HPDE6-E6E7 (cell line): ENCODE results near the gene ZNF512B.
"Not testable (repeated sequence)": the region's sequence is repeated elsewhere in the genome, so short reads cannot be mapped to it uniquely, and the experiment has no call there.

Experiments used
- DNase-seq: peaks from one replicate; pipeline ENCODE4 v3.0.0; 2011; ENCODE audit warnings: missing footprints; ENCODE audit errors: extremely low spot score

ZNF512B gene

DNA sequence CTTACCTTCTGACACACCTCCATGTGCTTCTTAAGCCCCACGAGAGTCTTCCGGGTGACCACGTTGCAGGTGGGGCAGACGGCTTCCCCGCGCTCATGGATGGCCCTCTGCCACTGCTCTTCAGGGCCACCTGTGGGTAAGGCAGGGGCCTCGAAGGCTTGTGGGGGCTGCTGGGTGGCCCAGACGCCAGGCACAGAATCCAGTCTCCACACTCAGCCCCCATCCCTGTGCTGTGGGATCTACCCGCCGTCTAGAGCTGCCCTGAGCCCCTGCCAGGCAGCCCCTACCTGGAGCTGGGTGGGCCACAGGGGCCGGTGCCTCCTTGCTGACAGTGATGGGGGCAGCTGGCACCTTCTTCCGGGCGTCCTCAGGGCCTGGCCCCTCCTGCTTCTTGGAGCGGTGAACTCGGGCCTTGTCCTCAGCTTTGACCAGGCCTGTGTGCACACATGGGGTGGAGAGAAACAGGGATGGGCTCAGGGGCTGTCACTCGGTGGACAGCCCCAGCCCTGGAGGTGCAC, 5.9 kb downstream of the ZNF512B start:
- DNase-seq: no peak

DNA sequence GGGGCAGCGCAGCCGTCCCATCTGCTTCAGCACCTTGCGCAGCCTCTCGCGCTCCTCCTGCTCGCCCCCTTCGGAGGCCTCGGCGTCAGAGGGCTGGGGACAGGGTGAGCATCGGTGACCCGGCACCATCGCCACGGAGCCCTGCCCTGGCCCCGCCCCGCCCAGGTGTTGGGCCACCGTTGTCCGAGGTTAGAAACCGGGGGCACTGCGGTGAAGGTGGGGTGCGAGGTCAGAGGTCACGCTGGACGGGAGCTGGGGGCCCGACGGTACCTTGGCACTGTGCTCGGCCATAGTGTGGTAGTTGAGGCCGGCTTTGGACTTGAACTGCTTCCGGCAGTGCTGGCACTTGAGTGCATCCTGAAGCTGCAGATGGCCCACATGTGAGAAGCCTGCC, 6.4 kb downstream of the ZNF512B start:
- no peak for DNase-seq

DNA sequence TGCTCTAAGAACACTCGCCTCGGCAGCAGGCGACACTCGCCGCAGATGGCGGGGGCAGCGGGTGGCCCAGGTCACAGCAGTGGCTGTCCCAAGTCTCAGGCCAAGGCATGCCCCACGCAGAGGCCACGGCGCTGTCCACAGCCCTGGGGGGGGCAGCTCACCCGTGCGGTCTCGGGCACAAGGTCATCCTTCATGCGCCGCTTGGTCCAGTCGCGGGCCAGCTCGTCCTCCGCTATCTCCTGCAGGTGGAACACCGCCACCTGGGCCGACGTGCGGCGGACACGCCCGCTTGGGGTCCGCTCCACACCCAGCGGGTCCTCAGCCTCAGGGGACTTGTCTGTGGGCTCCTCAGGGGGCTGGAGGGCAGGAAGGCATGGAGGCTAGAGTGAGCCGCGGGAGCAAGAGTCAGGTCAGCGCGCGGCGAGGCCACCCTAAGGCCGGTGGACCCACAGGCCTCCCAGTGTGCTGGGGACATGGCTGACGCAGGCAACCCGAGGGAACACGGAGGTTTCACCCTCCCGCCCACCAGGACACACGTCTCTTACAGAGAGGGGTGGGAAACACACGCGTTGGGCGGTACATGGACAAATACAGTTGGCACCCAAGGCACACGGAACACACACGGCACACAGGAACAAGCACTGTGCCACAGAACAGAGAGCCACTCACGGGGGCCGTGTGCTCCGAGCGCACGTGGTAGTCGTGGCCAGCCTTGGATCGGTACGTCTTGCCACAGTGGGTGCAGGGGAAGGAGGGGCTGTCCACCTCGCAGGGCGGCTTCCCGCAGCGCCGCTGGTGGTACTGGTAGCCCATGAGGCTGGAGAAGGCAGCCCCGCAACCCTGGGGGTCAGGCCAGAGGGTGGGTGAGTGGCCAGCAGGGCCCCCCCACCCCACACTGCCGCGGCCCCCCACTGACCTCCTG, 7.0 kb downstream of the ZNF512B start:
- DNase-seq: no peak

DNA sequence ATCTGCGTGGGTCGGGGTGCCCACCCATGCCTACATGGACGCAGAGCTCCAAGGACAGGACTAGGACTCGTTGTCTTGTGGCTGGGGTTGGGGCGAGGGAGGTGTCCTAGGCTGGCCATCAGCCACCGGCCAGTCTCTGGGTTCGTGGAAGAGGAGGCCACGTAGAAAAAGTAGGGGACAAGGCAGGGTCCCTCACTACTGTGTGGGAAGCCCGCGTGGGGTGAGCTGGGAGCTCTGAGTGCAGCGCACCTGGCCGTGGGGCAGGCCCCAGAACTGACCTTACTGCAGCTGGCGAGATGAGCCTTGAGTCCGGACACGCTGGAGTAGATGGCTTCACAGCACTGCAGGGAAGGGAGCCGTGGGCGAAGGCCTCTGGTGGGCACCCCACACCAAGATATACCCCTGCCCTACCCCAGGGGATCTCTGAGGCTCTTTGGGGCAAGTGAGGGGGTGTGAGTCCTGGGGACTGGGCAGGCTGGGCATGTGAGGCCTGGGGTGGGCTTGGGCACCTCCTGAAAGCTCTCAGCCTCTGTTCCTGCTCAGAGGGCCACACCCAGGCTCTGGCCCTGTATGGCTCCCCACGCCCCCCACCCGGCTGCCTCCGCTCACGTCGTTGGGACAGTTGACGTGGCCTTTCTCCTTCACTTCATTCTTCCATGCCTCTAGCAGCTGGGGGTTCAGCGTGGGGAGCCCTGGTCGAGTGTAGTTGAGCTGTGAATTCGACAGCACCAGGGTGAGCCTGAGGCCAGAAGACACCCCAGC, 7.9 kb downstream of the ZNF512B start:
- DNase-seq: no peak

DNA sequence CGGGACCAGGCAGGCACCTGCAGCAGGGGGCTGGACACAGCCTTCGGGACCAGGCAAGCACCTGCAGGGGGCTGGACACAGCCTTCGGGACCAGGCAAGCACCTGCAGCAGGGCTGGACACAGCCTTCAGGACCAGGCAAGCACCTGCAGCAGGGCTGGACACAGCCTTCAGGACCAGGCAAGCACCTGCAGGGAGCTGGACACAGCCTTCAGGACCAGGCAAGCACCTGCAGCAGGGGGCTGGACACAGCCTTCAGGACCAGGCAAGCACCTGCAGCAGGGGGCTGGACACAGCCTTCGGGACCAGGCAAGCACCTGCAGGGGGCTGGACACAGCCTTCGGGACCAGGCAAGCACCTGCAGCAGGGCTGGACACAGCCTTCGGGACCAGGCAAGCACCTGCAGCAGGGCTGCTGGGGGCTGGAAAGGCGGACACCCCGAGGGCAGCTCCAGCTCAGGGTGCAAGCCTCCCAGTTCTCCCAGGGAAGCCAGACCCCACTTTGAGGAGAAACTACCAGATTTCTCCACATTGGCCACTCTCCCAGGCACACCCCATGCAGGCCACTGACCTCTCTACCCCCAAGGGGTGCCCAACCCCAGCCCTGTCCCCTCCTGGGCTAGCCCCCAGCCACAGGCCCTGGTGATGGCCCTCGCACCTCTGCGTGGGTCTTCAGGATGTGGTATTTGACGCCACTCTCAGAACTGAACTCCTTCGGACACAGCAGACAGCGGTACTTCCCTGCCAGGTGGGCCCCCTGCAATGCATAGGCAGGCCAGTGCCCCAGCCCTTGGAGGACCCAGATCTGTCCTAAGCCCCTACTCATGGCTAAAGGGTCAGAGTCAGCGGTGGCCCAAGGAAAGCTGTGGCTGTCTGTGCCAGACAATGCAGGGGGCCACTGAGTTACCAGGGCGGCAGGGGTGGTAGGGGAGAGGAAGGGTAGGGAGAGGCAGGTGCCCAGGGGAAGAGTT, 8.8 kb downstream of the ZNF512B start:
- not testable (repeated sequence) for DNase-seq

DNA sequence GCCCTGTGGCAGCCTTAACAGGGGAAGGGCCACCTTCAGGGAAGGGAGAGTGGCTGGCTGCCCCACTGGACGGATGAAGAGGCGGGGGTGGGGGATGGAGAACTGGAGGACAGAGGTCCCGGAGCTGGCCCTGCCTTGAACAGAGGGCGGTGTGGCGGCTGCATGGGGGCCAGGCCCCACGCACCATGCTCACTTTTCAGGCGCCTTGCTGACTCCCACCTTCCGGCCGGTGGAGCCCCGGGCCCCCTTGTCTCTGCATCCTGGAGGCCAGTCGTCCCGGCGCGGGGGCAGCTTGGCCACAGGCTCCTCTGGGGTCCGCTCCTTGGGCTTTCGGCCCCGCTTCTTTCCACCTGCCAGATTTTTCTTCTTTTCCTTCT, 10.0 kb downstream of the ZNF512B start:
- DNase-seq: no peak

DNA sequence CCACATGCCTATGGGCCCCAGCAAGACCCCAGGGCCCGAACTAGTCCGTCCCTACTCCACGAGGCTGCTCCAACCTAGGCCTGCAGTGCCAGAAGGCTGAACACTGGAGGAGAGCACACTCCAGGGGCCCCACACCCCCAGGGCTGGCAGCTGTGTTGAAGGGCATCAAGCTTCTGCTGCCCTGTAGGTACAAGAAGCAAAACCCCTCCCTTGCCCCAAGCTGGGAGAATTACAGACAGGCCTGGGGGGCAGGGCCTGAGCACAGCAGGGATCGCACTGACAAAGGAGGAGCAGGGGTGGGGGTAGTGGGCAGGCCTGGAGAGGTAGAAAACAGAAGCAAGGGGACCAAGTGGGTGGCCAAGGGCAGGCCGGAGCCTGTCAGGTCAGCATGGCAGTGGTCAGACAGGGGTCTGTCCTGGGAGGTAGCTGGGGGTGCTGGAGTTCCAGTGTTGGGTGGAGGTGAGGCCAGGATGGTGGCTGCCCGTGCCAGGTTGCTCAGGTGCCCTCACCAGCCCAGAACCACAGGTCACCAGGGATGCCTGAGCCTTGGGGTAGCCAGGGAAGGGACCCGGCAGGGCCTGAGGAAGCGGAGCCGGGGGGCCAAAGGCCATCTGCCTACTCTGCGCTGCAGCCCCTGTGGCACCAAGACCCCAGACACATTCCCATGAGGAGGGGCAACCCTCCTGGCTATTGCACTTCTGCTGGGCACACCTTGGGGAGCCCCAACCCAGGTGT, 10.6 kb downstream of the ZNF512B start:
- no peak for DNase-seq

DNA sequence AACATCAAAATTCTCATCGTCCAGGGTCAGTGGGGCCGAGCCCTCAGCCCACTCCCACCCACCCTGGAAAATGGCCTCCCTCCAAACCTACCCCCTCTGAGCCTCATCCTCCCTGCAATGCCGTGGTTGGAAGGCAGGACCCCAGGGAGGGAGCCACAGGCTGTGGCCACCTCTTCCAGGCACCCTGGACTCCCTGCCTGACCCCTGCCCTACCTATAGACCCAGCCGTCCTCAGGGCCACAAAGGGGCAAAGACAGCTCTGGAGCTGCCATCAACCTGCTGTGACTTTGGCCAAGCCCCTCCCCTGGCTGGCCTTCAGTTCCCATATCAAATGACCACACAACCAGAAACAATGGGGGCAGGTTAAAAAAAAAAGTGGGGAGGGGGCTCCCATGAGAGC, 11.3 kb downstream of the ZNF512B start:
- no peak for DNase-seq

DNA sequence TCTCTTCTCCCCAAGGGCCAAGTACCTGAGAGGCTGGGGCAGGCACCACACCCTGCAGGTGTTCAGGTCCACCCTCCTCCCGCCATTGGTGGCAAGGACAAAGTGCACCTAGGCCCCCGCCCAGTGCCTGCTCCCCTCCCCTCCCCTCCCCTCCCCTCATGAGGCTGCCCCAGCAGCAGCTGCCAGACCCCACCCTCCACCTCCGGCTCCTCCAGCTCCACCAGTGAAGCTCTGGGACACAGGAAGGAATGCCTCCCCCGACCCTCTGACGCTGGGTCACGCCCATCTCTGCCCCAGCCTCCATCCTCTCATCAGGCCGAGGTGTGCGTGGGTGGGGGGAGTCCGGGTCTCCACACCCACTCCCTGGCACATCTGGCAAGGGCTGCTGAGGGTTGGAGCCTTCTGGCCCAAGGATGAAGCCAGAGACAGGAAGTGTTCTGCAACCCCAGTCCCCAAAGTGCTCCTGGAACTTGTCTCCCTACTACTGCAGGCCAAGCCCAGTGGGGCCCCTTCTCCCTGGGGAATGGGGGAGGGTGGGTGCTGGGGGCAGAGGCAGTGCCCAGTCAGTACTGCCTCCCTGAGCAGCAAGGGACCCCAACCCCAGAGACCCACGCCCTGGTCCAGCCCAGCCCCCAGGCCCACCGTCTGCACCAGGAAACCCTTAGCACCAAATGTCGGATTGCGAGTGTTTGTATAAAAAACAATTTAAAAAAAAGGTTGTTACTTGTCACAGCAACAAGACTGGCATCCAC, 11.9 kb downstream of the ZNF512B start:
- peak; percentile 80 for DNase-seq

DNA sequence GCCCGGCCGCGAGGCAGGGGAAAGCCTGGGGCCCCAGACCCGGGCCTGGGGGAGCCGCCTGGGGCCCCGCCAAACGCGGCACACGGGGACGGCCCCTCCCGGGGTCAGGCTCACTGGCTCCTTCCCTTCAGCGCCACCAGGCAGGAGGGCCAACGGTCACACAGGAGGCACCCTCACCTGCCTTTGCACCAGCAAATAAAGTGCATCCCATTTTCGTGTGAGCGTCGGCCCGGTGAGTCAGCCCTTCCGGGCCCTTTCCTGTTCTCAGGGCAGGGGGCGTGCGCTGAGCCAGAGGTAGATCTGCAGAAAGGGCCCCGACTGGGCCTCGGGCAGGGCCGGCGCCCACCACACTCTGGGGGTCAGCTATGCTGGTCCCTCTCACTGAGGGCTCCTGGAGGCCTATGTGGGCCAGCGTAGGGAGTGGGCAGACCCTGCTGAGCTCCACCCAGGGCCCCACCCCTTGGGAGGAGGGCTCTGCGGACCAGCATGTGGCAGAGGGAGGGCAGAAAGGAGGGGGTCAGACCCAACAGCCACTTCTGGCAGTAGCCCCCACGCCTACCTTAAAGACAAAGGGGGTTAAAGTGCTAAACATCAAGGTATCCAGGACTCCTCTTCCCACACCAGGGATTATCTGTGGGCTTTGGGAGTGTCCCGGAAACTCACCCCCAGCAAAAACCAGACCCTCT, 12.6 kb downstream of the ZNF512B start:
- DNase-seq: peak; percentile 85

DNA sequence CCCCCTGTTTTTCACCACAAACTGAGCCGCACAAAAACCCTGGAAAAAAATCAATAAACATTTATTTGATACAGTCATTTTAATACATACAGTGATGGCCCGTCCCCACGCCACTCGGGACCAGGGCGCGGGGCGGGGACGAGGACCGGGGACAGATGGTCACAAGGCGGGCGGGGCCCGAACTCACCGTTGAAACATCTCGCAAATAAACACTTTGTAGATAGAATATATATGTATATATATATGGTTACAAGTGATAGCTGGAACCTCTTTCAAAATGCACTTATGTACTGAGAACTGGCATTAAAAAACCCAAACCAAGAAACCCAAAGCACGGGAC, 13.1 kb downstream of the ZNF512B start:
- no peak for DNase-seq

DNA sequence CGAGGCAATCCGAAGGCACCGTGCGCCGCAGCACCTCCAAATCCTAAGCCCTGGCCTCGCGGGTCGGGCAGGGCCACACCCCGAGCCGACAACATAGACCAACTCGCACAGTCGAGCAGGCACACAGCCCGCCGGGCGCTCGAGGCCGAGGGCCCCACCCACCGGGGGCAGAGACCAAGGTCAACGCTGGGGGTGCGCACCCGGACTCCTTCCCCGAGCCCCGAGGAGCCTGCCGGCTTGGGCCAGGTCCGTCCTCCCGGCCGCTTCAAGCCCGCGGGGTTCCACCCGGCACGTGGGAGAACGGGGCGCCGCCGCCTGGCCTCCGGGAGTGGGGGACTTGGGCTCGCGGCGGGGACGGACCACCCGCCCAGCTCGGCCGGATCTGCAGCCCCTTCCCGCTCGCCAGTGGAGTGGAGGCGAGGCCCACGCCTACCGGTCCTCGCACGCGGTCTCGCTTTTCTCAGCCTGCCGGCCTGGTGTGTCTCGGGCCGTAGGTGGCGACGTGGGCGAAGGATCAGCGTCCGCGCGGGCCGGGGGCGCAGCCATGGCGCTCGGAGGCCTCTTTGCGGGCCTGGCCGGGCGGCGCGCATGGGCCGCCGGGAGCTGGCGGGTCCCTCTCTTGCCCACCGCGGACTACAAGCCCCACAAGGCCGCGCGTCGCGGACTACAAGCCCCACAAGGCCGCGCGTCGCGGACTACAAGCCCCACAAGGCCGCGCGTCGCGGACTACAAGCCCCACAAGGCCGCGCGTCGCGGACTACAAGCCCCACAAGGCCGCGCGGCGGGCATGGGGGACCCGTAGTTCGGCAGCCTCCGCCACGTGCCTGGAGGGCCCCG, 13.7 kb downstream of the ZNF512B start, which contains the start of gene UCKL1:
Gene UCKL1 (minus strand): TSS at position 590 of the 837 bp plus-strand sequence. CDS start 44 bp downstream, at position 546.
- DNase-seq: peak; percentile 84

DNA sequence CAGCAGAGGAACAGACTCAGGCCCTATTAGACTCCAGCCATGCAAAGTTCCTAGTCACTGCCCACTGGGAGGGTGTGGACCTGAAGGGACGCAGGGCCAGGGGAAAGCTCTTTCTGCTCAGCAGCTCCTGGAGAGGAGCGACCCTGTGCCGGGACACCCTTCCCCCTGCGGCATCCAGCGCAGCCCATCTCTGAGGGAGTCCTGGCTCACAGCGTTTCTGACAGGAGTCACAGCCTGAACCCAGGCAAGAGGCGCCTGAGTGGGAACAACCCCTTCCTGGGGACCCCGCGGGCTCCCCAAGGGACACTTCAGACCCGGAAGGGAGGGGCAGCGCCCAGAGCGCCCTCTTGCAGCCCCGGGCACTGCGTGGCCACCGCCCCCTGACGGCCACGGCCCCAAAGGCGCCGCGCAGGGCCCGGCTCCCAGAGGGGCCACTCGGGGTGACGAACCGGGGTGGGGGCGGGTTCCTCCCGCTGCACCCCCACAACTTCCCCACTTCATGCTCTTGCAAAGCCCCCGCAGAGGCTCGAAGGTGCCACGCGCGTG, 14.4 kb downstream of the ZNF512B start:
- peak; percentile 47 for DNase-seq

DNA sequence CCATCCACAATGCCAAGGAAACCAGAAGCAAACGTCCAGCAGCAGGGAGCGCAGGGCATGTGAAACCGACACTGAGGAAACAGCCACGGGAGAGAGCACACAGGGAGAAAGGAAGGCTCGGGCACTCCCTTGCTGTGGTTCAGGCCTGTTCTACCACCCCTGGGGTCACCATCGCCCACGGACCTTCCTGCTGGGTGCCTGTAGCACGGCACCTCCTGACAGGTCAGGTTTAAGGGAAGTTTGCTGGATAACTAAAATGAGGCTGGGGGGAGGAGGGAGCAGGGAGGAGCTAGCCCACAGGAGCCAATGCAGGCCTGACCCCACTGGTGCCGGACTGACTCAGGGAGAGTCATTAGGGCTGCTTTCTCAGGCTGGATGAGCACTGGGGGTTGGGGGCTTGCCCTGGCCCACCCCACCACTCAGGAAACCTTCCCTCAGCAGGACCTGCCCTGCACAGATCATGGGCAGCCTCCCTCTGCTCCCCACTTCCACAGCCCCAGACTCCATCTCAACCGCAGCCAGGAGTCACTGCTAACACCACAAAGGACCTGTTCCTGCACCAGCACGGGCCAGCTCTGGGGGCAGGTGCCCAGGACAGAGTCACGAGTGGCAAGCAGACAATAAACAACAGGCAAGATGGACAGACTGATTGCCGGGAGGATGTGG, 15.8 kb downstream of the ZNF512B start:
- DNase-seq: no peak

DNA sequence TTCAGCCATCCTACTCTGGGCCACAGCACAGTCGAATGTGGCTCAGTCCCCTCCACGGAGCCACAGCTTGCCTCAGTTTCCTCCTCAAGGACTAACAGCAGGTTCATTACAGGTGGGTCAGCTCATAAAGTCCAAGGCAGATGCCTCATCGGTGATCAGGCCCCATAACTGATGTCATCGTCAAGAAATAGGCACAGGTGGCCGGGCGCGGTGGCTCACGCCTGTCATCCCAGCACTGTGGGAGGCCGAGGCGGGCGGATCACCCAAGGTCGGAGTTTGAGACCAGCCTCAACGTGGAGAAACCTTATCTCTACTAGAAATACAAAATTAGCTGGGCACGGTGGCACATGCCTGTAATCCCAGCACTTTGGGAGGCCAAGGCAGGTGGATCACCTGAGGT, 17.0 kb downstream of the ZNF512B start:
- no peak for DNase-seq

DNA sequence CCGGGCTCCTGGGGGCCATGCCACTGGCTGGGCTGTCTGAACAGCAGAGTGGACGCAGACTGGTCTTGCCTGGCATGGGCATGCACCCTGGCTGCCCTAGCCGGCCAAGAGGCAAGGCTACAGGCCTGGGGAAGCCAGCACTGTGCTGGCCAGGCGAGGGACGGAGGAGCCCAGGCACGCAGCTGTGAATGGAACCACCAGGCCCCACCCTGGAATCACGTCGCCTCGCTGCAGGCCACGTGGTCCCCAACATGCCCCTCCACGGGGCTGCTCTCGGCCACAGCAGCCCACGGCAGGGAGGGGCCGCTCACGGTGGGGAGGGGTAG, 17.6 kb downstream of the ZNF512B start:
- no peak for DNase-seq

DNA sequence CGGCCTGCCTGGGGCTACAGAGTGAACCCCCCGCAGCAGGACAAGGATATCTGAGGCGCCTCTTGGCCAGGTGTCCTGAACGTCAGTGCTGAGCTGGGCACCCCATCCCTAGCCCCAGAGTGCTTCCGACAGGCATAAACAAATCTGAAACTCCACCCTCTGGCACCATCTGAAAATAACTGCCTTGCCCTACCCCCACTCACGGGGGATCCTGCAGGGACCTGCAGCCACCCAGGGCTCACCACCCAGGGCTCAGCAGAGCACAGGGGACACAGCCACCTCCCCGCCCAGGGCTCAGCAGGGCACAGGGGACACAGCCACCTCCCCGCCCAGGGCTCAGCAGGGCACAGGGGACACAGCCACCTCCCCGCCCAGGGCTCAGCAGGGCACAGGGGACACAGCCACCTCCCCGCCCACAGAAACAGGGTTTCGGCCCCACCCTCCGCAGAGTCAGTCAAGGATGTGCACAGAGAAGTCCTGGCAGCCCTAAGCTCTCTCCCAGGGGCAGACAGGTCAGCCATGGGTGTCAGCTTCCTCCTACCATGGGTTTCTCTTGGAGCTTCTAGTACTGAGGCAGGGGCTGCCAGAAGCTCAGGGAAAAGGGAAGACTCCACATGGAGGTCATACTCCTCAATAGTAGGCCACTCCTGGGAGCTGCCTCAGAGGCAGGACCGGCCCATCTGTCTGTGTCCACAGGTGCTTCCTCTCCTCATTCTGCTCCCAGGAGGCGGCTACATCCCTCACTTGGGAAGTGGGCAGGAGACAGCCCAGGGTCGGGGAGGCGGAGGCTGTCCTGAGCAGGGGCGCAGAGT, 18.1 kb downstream of the ZNF512B start:
- no peak for DNase-seq
